Vagina (tissue), 2 donors: ENCODE measurements around the gene TNFAIP8L1. TPM values are rescaled to one million over a fixed set of nuclear protein-coding genes. Genes with fewer than 3 reads are reported as not detected.

Experiments used
- DNase-seq, 2 donors: peaks; one replicate each; pipeline ENCODE4 v3.0.0-alpha.2; 2017; ENCODE audit errors: extremely low spot score in 2 of 2
- H3K27ac ChIP-seq: fragments of 200-600 bp; sonication (generic); one replicate; pipeline ENCODE4 v1.5.1; 2019
- H3K27me3 ChIP-seq: fragments of 200-600 bp; sonication (generic); one replicate; pipeline ENCODE4 v1.5.1; 2019
- H3K36me3 ChIP-seq, 2 donors: fragments of 200-600 bp; sonication (generic); one replicate each; pipeline ENCODE4 v1.5.1; 2017 to 2019
- H3K4me1 ChIP-seq: fragments of 200-600 bp; sonication (generic); one replicate; pipeline ENCODE4 v1.5.1; 2019
- H3K4me3 ChIP-seq, 2 donors: fragments of 200-600 bp; sonication (generic); 1 replicate in 1 of 2; 2 replicates in 1 of 2; pipeline ENCODE4 v1.5.1; 2016 to 2019
- H3K9me3 ChIP-seq: fragments of 200-600 bp; sonication (generic); one replicate; pipeline ENCODE4 v1.5.1; 2019
- POLR2A ChIP-seq, 2 donors: fragments of 450-650 bp; IDR thresholded peaks; one replicate each; pipeline ENCODE4 v1.6.1; 2017; ENCODE audit warnings: antibody characterized with exemption in 2 of 2, mild to moderate bottlenecking in 2 of 2, moderate library complexity in 2 of 2
- POLR2AphosphoS5 ChIP-seq, 2 donors: sonication (generic); formaldehyde crosslinking; IDR thresholded peaks; one replicate each; pipeline ENCODE4 v1.9.0; 2017; ENCODE audit warnings: antibody characterized with exemption in 2 of 2, mild to moderate bottlenecking in 2 of 2, low read depth in 1 of 2; ENCODE audit not compliant: insufficient read depth in 1 of 2
- intact Hi-C: fragments of 100-400 bp; cut with DNase I; formaldehyde crosslinking; loops from one replicate; pipeline ENCODE4 v1.15.1; 2023
- total RNA-seq: library from RNA; depleted of rRNA; stranded (reverse); fragments of >200 nt; gene quantifications from one replicate; pipeline ENCODE4 v1.2.3, GENCODE V29; 2016
- TF ChIP-seq, protein P1 (sequence below), 3 experiments: fragments of 450-650 bp in 2 of 3; fragments of 200-600 bp in 1 of 3; sonication (generic) in 1 of 3; IDR thresholded peaks; one replicate each; pipeline ENCODE4 v1.5.1; 2017 to 2019; ENCODE audit warnings: antibody characterized with exemption in 3 of 3, mild to moderate bottlenecking in 2 of 3, moderate library complexity in 2 of 3

Gene TNFAIP8L1
- total RNA-seq, 1 donor from 2014 or later, result 13.0 TPM

DNA sequence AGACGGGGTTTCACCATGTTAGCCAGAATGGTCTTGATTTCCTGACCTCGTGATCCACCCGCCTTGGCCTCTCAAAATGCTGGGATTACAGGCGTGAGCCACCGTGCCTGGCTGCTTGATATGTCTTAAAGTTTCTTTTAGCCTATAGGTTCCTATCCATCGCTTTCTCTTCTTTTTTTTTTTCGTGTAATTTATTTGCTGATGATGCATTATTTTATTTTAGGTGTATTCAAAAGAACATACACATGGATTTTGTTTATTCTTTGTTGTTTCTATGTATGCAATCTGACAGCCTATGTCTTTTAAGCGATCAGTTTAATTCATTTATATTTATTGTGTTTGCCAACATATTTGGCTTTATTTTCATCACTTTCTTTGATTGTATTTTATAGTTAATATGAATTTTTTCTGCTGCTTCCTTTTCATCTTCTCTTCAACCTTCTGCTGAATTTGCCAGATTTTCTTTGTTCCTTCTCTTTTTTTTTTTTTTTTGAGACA lies 26.0 kb upstream of the TNFAIP8L1 start:
- no peaks in the 10 kb centered on the region for H3K36me3 ChIP-seq
- H3K27ac ChIP-seq, result no peak overlapping the region
- H3K27me3 ChIP-seq, result no peaks in the 10 kb centered on the region
- no peaks in the 10 kb centered on the region for H3K9me3 ChIP-seq
- TF ChIP-seq POLR2A (IDR thresholded peaks at IDR 0.05) (no peak), POLR2AphosphoS5 (IDR thresholded peaks at IDR 0.05; ENCODE audit: insufficient read depth in 1 of 2, low read depth in 1 of 2) (no peak)
- TF ChIP-seq, protein P1, sequence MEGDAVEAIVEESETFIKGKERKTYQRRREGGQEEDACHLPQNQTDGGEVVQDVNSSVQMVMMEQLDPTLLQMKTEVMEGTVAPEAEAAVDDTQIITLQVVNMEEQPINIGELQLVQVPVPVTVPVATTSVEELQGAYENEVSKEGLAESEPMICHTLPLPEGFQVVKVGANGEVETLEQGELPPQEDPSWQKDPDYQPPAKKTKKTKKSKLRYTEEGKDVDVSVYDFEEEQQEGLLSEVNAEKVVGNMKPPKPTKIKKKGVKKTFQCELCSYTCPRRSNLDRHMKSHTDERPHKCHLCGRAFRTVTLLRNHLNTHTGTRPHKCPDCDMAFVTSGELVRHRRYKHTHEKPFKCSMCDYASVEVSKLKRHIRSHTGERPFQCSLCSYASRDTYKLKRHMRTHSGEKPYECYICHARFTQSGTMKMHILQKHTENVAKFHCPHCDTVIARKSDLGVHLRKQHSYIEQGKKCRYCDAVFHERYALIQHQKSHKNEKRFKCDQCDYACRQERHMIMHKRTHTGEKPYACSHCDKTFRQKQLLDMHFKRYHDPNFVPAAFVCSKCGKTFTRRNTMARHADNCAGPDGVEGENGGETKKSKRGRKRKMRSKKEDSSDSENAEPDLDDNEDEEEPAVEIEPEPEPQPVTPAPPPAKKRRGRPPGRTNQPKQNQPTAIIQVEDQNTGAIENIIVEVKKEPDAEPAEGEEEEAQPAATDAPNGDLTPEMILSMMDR (IDR thresholded peaks at IDR 0.05), result no peak
- H3K4me1 ChIP-seq, result no peaks in the 10 kb centered on the region
- DNase-seq, result no peak
- intact Hi-C loops, result no loop called here
- no peak overlapping the region for H3K4me3 ChIP-seq

DNA sequence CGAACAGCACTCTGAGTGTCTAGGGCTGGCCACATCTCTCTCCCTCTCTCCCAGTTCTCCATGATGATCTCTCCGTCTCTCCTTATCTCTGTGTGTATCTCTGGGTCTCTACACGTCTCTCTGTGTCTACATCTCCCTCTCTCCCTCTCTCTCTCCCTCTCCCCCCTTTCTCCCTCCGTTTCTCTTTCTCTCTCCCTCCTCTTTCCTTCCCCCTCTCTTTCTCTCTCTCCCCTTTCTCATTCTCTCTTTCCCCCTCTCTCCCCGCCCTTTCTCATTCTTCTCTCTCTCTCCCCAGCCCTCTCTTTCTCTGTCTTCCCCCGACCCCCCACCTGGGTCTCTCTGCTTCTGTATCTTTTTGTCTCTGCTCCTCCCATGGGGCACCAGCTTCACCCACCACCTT lies 21.3 kb upstream of the TNFAIP8L1 start:
- Histone ChIP-seq H3K36me3 (no peaks in the 10 kb centered on the region), H3K9me3 (no peaks in the 10 kb centered on the region), H3K27me3 (no peaks in the 10 kb centered on the region), H3K4me1 (no peaks in the 10 kb centered on the region), H3K4me3 (no peak overlapping the region), H3K27ac (no peak overlapping the region)
- TF ChIP-seq, protein P1 (IDR thresholded peaks at IDR 0.05), result no peak
- TF ChIP-seq POLR2A (IDR thresholded peaks at IDR 0.05) (no peak), POLR2AphosphoS5 (IDR thresholded peaks at IDR 0.05; ENCODE audit: insufficient read depth in 1 of 2, low read depth in 1 of 2) (no peak)
- intact Hi-C loops, result no loop called here
- DNase-seq, result no peak

DNA sequence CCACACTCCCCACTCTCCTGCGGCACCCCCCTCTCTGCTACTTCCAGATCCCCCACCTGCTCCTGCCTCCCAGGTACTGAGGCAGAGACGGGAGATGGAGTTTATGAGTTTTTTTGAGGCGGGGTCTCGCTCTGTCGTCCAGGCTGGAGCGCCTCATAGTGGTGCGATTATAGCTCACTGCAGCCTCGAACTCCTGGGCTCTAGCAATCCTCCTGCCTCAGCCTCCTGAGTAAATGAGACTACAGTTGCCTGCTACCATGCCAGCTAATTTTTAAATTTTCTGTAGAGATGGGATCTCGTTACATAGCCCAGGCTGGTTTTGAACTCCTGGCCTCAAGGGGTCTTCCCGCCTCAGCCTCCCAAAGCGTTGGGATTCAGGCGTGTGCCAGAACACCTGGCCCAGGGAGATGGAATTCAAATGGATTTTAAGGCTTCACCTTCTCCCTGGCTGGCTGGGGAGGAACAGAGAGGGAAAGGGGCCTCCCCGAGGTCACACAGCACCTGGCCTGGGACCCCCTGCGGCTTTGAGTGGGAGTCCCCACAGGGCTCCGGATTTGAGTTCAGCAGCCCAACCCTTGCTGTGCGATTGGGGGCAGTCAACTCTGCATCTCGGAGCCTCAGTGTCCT lies 19.5 kb upstream of the TNFAIP8L1 start:
- intact Hi-C loops, result no loop called here
- no peak for DNase-seq
- Histone ChIP-seq H3K9me3 (no peaks in the 10 kb centered on the region), H3K4me1 (no peaks in the 10 kb centered on the region), H3K4me3 (no peak overlapping the region), H3K36me3 (no peaks in the 10 kb centered on the region), H3K27me3 (no peaks in the 10 kb centered on the region), H3K27ac (no peak overlapping the region)
- no peak for TF ChIP-seq POLR2A (IDR thresholded peaks at IDR 0.05)
- TF ChIP-seq POLR2AphosphoS5 (IDR thresholded peaks at IDR 0.05; ENCODE audit: insufficient read depth in 1 of 2, low read depth in 1 of 2), result no peak
- TF ChIP-seq, protein P1 (IDR thresholded peaks at IDR 0.05), result no peak

DNA sequence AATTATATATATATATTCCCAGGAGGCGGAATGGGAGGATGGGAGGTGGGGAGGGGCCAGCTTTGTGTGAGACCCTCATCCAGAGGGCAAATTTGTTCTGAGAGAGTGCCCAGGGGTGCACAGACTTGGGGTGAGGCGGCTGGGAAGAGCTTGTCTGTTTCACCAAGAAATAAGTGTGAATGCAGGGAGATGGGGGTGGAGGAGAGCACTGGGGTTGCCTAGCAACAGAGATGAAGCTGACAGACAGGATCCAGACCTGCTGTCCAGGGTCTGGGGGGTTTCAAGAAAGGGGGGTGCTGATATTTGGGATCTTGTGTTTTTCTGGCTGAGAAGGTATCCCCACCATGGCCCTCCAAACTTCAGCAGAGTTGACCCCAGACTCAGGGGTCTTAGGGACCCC lies 18.6 kb upstream of the TNFAIP8L1 start:
- H3K4me3 ChIP-seq, result no peak overlapping the region
- no peak for DNase-seq
- H3K4me1 ChIP-seq, result no peaks in the 10 kb centered on the region
- H3K27me3 ChIP-seq, result no peaks in the 10 kb centered on the region
- no peaks in the 10 kb centered on the region for H3K36me3 ChIP-seq
- no peak overlapping the region for H3K27ac ChIP-seq
- no peaks in the 10 kb centered on the region for H3K9me3 ChIP-seq
- TF ChIP-seq, protein P1 (IDR thresholded peaks at IDR 0.05), result no peak
- TF ChIP-seq POLR2AphosphoS5 (IDR thresholded peaks at IDR 0.05; ENCODE audit: insufficient read depth in 1 of 2, low read depth in 1 of 2), result no peak
- no peak for TF ChIP-seq POLR2A (IDR thresholded peaks at IDR 0.05)
- intact Hi-C loops, result no loop called here

DNA sequence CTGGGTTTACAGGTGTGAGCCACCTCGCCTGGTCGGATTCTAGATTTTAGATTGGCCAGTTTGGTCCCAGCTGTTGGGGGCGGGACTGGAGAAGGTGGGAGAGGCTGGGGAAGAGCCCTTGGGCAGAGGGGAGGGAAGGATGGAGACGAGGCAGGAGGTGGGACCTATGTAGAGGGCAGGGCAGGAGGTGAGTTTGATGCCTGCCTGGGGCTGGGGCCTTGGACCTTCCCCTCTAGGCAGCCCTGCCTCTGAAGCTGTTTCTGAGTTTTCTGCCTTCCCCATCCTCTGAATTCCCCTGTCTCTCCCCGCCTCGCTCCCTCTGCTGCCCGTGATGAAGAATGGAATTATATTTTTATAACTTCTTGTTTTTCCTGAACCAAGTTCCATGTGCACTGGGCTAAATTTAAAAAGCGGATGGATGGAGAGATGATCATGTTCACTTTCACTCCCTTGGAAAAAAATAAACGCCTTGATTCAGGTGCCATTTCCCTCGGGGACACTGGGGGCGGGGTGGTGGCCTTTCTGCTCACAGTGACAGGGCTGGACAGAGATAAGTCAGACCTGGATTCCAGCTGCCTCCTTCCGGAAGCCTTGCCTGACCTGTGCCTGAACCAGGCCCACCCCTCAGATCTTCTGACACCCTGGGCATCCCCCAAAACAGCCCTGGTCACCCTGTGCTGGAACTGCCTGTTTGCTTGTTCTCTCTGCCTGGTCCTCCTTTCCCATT lies 16.5 kb upstream of the TNFAIP8L1 start:
- TF ChIP-seq POLR2AphosphoS5 (IDR thresholded peaks at IDR 0.05; ENCODE audit: insufficient read depth in 1 of 2, low read depth in 1 of 2), result no peak
- TF ChIP-seq, protein P1 (IDR thresholded peaks at IDR 0.05), result no peak
- TF ChIP-seq POLR2A (IDR thresholded peaks at IDR 0.05), result no peak
- Histone ChIP-seq H3K9me3 (no peaks in the 10 kb centered on the region), H3K36me3 (no peaks in the 10 kb centered on the region), H3K4me3 (no peak overlapping the region), H3K27ac (no peak overlapping the region), H3K27me3 (no peaks in the 10 kb centered on the region), H3K4me1 (no peaks in the 10 kb centered on the region)
- intact Hi-C loops, result no loop called here
- DNase-seq, result no peak
